GM12891 (cell line): ENCODE results near the gene SLC44A3.

Source experiments
- DNase-seq: peaks from one replicate; pipeline ENCODE4 v3.0.0; 2011; ENCODE audit warnings: low spot score; ENCODE audit not compliant: insufficient read length
- FAIRE-seq: peaks from 2 replicates; lab custom pipeline; 2011; peaks lifted over from hg19 to GRCh38; lab: Jason Lieb, UNC
- PAX5 ChIP-seq: IDR thresholded peaks from 2 replicates; pipeline ENCODE4 v1.6.1; 2011; ENCODE audit warnings: low read length, moderate library complexity, mild to moderate bottlenecking; ENCODE audit not compliant: insufficient read depth, severe bottlenecking
- POLR2A ChIP-seq: IDR thresholded peaks from 2 replicates; pipeline ENCODE4 v1.6.1; 2011; ENCODE audit warnings: low read depth, low read length, control low read depth
- POLR2AphosphoS5 ChIP-seq: IDR thresholded peaks from 2 replicates; pipeline ENCODE4 v1.6.1; 2011; ENCODE audit warnings: low read depth, low read length, control low read depth
- POU2F2 ChIP-seq: IDR thresholded peaks from 2 replicates; pipeline ENCODE4 v1.6.1; 2011; ENCODE audit warnings: low read depth, mild to moderate bottlenecking, control low read depth, low read length, moderate library complexity
- SPI1 ChIP-seq: IDR thresholded peaks from 2 replicates; pipeline ENCODE4 v1.6.1; 2011; ENCODE audit warnings: low read depth, low read length, control low read depth
- TAF1 ChIP-seq: IDR thresholded peaks from 2 replicates; pipeline ENCODE4 v1.6.1; 2011; ENCODE audit warnings: low read depth, low read length, control low read depth

Gene SLC44A3

DNA sequence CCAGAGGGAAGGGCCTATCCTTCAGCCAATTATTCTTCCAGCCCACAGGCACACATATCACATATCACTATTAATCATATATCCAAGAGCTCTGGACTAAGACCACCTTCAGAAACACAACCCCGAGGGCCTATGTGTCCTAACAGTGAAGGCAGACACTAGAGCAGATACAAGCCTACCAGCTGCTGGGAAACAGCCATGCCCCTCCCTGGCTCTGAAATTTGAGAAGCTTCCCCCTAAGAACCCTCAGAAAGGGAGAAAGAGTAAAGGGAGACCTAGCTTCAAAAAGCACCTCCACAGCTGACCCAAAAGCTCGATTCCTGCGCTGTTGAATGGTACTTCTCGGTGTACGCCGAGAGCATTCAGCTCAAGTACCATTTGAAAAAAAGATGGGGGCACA is 89.3 kb downstream of the SLC44A3 start:
- DNase-seq (no peak), FAIRE-seq (no peak)
- TF ChIP-seq PAX5 (no peak), POU2F2 (no peak)

DNA sequence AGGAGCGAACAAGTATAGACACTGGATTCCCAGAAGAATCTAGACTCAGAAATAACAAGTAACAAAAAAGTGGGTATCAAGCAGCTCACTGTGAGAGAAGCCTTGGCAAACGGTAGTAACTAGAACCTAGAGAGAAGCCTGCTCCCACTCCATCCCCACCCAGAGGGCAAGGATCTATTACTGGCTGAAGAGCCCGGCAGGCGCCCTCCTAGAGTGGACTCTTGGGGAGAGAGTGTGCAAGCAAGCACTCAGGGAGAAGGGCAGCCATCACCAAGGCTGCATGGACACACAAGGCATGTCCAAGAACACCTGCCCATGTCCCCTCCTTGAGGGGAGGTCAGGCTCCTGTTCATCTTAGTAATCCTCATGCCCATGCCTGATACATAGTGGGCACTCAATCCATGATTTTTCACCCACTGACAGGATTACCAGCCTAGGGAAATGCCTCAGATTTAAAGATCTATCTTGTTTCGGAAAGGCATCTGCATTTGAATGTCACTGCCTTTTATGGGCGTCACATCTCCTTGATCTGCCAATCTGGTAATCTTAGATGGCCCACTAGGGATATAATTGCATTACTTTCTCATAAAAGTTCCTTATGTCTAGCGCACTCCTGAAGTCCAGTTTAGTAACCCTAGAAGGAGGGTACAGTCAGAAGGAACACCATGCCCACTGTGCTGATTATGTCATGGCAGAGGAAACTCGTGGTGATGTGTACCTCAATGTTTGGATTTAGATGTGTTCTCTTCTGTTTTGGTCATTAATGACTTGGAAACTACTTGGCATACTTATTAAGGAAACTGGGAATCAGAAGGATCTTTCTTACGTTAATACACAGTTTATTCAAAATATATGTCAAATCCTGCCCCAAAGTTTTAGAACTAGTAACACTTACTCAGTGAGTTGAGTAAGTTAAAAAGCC is 92.4 kb downstream of the SLC44A3 start:
- FAIRE-seq: no peak
- no peak for DNase-seq

DNA sequence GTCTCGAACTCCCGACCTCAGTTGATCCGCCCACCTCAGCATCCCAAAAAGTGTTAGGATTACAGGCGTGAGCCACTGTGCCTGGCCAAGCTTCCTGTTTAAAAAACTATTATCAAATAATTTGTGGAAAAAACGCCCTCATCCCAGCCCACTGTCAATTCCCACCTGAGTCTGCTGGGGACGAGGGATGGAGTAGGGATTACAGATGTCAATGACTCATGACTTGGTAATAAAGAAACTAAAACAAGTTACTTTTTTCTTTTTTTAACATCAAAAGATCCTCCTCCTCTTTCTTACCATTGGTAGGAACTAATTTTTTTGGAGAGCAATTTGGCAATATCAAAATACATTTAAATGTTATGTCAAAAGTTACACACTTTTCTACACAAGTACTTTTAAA is 97.1 kb downstream of the SLC44A3 start:
- TF ChIP-seq POLR2A (no peak), TAF1 (no peak), PAX5 (no peak), POLR2AphosphoS5 (no peak), POU2F2 (no peak), SPI1 (no peak)
- DNase-seq (no peak), FAIRE-seq (no peak)

More for the DNA sequence above, 92.4 kb downstream of the SLC44A3 start:
- no peak for TF ChIP-seq POLR2AphosphoS5
- no peak for TF ChIP-seq SPI1
- TF ChIP-seq TAF1: no peak
- no peak for TF ChIP-seq POLR2A
- TF ChIP-seq PAX5: no peak
- TF ChIP-seq POU2F2: no peak

DNA sequence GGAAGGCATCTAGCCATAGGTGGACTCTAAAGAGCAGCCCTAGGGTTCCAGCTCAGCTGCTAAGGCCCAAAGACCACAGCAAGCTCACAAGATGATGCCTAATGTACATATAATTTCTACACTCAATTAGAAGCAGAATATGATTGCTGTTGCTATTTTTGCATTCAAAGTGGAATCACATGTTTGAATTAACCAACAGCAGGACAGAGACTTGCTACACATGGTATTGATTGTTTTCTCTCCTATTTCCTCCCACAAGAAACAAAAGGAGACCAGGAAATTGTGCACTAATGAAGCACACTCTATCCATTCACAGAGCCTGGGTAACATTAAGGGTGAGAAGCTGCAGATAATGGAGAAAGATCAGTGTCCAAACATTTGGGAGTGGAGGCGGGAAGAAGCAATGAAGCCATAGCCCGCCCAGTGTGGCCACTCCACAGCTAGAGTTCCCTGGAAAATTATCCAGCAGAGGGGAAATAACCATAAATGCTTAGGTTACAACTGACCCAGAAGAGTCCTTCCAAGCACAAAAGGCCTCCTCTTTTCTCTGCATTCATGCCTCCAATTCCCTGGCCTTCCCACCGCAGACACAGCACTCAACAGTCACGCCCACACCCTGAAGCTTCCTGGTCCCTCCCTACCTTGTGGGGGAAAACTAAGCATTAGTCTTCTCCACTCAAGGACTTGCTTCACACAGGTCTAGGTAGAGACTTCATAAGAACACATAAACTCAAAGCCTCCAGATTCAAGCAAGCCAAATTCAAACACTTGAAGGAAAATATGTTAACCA is 99.3 kb downstream of the SLC44A3 start:
- TF ChIP-seq PAX5 (no peak), SPI1 (no peak), POLR2AphosphoS5 (no peak), TAF1 (no peak), POU2F2 (no peak), POLR2A (no peak)
- DNase-seq (no peak), FAIRE-seq (no peak)

DNA sequence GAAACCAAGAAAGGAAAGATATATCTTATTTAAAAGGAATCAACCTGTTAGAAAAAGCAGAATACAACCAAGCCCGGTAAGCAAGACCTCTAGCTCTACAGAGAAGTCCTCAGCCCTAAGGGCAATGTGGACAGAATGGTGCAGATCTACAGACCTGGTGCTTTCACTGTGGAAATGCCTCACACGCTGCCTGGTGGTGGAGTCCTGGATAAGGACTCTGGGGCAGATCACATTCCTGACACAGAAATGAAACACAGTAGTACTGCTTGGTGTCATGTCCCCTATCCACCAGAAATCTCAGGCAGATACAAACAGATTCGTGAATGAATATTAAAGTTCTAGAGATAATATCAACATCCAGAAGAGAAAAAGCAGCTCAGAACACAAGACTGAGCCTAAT is 99.9 kb downstream of the SLC44A3 start:
- TF ChIP-seq POU2F2 (no peak), POLR2AphosphoS5 (no peak), TAF1 (no peak), PAX5 (no peak), SPI1 (no peak), POLR2A (no peak)
- no peak for DNase-seq
- FAIRE-seq: no peak

DNA sequence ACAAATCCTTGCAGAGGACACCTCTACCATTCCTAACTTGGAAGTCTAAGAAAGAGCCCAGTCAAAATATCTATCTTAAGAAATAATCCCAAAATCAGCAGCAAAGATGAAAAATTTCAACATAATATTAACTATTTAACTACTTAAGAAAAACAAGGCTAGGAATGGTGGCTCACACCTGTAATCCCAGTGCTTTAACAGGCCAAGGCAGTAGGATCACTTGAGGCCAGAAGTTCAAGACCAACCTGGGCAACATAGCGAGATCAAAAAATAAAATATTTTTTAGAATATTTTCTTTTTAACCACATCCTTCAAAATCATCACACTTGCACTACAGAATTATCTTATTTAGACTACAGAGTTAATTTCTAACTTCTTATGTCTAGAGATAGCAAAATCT is 101.8 kb downstream of the SLC44A3 start:
- DNase-seq (no peak), FAIRE-seq (no peak)
- TF ChIP-seq SPI1 (no peak), POLR2AphosphoS5 (no peak), PAX5 (no peak), TAF1 (no peak), POU2F2 (no peak), POLR2A (no peak)

DNA sequence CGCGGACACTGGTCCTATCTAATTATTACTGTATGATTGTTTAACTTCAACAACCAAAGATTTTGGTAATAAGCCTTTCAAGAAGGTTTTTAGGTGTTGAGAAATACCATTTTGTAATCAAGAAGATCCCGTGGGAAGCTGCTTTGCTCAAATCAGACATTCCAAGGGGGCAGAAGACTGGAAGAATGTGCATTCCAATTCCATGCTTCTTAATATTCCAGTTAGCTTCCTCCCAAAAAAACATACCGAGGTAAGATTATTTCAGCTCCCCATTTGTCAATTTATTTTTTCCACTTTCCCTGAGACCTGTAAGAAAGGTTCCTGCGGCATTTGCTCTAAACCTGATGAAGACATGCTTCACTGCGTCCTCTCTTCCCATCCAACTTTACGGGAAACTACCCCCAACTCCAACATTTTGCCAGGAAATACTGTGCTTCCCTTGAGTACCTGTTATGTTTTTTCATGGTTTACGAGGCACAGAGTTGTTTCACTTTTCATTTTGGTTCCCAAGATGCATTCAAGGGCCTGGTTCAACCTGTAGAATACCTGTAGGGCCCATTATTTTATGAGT is 102.7 kb downstream of the SLC44A3 start:
- FAIRE-seq (no peak), DNase-seq (no peak)
- TF ChIP-seq SPI1 (no peak), PAX5 (no peak), POU2F2 (no peak), TAF1 (no peak), POLR2AphosphoS5 (no peak), POLR2A (no peak)

DNA sequence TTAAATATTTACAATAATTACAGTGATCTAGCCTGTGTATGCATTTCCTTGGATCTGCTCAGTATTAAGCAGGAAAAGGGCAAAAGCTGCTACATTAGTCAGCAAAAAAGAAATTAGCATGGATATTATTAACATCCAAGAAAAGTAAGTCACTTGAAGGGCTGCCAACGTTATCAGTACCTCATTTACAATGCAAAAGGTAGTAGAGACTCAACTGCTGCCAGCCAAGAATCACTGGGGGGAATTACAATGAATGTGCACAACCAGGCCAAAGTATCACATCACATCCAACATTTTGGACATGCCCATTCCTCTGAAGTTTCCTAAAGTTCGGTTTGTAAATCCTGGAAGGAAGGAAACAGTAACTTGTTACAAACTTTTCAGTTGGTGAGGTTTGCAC is 104.8 kb downstream of the SLC44A3 start:
- TF ChIP-seq TAF1 (no peak), POLR2AphosphoS5 (no peak), PAX5 (no peak)
- DNase-seq: no peak
- no peak for FAIRE-seq

DNA sequence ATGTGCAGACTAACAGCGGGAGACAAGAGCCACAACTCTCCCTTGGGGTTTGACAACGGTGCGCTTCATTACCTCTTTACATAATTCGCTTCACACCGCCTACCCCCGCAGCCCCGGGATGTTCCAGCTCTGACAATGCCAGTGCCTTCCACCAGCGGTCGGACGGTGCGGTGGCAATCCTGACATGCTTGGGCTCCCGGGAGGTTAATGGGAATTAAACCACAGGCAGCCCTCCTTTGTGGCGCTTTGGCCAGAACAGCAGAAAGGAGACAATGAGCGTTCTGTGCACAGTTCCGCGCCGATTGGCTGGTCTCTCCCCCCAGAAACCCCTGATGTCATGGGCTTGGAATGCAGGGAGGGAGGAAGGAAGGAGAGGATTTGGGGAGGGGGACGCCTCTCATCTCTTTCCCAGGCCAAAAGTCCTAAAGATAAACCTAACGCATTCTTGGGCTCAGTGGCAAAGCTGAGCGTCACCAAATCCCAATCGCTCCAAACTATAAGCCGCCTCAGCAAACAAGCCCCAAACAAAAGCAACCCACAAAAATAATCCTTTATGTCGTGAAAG is 105.5 kb downstream of the SLC44A3 start:
- DNase-seq (peak; percentile 10), FAIRE-seq (peak; percentile 26)
- TF ChIP-seq SPI1 (no peak), POLR2AphosphoS5 (no peak), POU2F2 (no peak), PAX5 (no peak), POLR2A (no peak), TAF1 (no peak)
